Pancreas (tissue), 10 donors: ENCODE measurements around the gene COL28A1. TPM values are rescaled to one million over a fixed set of nuclear protein-coding genes. Genes with fewer than 3 reads are reported as not detected.
A peak's percentile ranks its signal among the peaks of the same experiment; 100 is the strongest.

Experiments
- ATAC-seq, 4 donors: fragments of 200-7000 bp; cut with Tn5 transposase; one replicate each; pipeline versions ENCODE4 v1.8.0 to v1.9.1; 2020; ENCODE audit warnings: mild to moderate bottlenecking in 4 of 4, moderate library complexity in 4 of 4
- DNase-seq, 6 donors: peaks; one replicate each; pipeline ENCODE4 v3.0.0-alpha.2; 2020
- FAIRE-seq: peaks from 2 replicates; lab custom pipeline; 2012; peaks lifted over from hg19 to GRCh38; lab: Jason Lieb, UNC
- H3K27ac ChIP-seq, 4 donors: fragments of 200-600 bp; sonication (generic); 1 replicate in 3 of 4; 2 replicates in 1 of 4; pipeline versions ENCODE4 v1.5.0 to v1.8.0; 2020
- H3K27me3 ChIP-seq, 4 donors: fragments of 200-600 bp; one replicate each; pipeline ENCODE4 v1.8.0; 2021
- H3K36me3 ChIP-seq, 3 donors: fragments of 200-600 bp; sonication (generic) in 1 of 3; one replicate each; pipeline versions ENCODE4 v1.5.0 to v1.8.0; 2020 to 2021
- H3K4me1 ChIP-seq, 3 donors: fragments of 200-600 bp; one replicate each; pipeline ENCODE4 v1.8.0; 2021
- H3K4me3 ChIP-seq, 4 donors: fragments of 200-600 bp; sonication (generic) in 2 of 4; one replicate each; pipeline versions ENCODE4 v1.5.0 to v1.8.0; 2020 to 2021
- H3K9me3 ChIP-seq, 4 donors: fragments of 200-600 bp; one replicate each; pipeline ENCODE4 v1.8.0; 2021
- CTCF ChIP-seq, 4 donors: fragments of 200-600 bp; sonication (generic) in 3 of 4; IDR thresholded peaks; one replicate each; pipeline versions ENCODE4 v1.5.0 to v1.8.0; 2021; ENCODE audit warnings: antibody characterized with exemption in 4 of 4
- WGBS, 2 donors: extraction: QIAGEN DNeasy Blood & Tissue Kit; methylation state at CpG; one replicate each; pipeline ENCODE4 v1.1.7; 2013; 5-methylcytosine and 5-hydroxymethylcytosine counted together
- intact Hi-C, 3 donors: fragments of 100-400 bp; cut with DNase I; formaldehyde crosslinking; loops; one replicate each; pipeline versions ENCODE4 v1.11.1 to v1.14.2; 2022
- polyA plus RNA-seq, 2 donors: library from polyadenylated mRNA; stranded (reverse); fragments of 200-250 nt; gene quantifications; one replicate each; pipeline ENCODE4 v1.2.3, GENCODE V29; 2013
- total RNA-seq, 6 donors: library from RNA; stranded (reverse); fragmentation: NEBNext Ultra II Directional in 4 of 6; extraction: Animal tissue kit (Norgen Biotek cat#: 25700) in 4 of 6; gene quantifications; one replicate each; pipeline versions ENCODE4 v1.2.1 to v1.2.4, GENCODE V29; 2021 to 2023
- donor health status: healthy with polysubstance abuse.
- donor health status: DM: no; HTN: no; CAD: no; lungs with moderate emphysema.
- donor health status: DM: no; HTN: no; CAD: no.
- donor health status: control.
- donor health status: control.
- donor health status: Bipolar disorder and iron deficiency.
- donor health status: DM: yes; HTN: yes; CAD: no.
- donor health status: DM: no; HTN: no; CAD: no.
- donor health status: DM: no; HTN: no; CAD: no.
- donor health status: DM: yes; HTN: yes; CAD: no.

The COL28A1 gene
- total and polyA plus RNA-seq, 8 donors, result 0.84 to 14.4 (median 3.5) TPM

GRCh38 chr7:7454000-7454399 lies 81.7 kb downstream of the COL28A1 start:
- Histone ChIP-seq H3K27ac (no peak overlapping the region), H3K36me3 (no peaks in the 10 kb centered on the region), H3K9me3 (peaks cover 0 to 4% (median 0%) of the 10 kb centered on the region in 4 donors), H3K27me3 (no peaks in the 10 kb centered on the region), H3K4me1 (no peaks in the 10 kb centered on the region), H3K4me3 (no peak overlapping the region)
- FAIRE-seq, result peak; percentile 9
- ATAC-seq, result no peak
- no peak for TF ChIP-seq CTCF (IDR thresholded peaks at IDR 0.05)
- DNase-seq, result no peak
- intact Hi-C loops, result no loop called here

DNA sequence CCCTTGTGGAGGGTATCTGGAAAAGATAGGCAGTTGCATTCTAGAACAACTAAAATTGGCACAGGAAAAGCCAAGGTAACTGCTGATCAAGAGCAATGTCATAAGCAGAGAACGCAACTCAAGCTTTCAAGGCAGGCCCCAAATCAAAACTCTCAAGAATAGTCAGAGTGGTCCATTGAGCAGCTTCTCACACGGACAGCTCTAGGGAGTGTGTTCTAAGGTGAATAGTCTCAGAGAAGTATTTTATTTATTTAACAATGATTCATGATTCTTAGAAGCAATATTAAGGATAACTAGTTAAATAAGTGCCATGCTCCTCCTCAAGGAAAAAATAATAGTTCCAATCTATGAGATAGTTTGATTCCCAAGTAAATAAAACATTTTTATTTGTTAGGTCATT lies 83.0 kb downstream of the COL28A1 start:
- Histone ChIP-seq H3K4me1 (no peaks in the 10 kb centered on the region), H3K27me3 (no peaks in the 10 kb centered on the region), H3K27ac (no peak overlapping the region), H3K4me3 (no peak overlapping the region), H3K36me3 (no peaks in the 10 kb centered on the region), H3K9me3 (peaks cover 0 to 4% (median 0%) of the 10 kb centered on the region in 4 donors)
- ATAC-seq (no peak), FAIRE-seq (no peak), DNase-seq (no peak)
- WGBS, 2 donors, result 91 to 95% methylated on average over 2 of the region's 2 CpGs
- intact Hi-C loops, result no loop called here
- no peak for TF ChIP-seq CTCF (IDR thresholded peaks at IDR 0.05)

- intact Hi-C loops, result no loop called here
- FAIRE-seq (no peak), DNase-seq (no peak), ATAC-seq (no peak)
- no peak overlapping the region for H3K4me3 ChIP-seq
- no peaks in the 10 kb centered on the region for H3K36me3 ChIP-seq
- peaks cover 0 to 4% (median 0%) of the 10 kb centered on the region in 4 donors for H3K9me3 ChIP-seq
- no peak overlapping the region for H3K27ac ChIP-seq
- no peak for TF ChIP-seq CTCF (IDR thresholded peaks at IDR 0.05)
- H3K4me1 ChIP-seq, result no peaks in the 10 kb centered on the region
- H3K27me3 ChIP-seq, result no peaks in the 10 kb centered on the region
- WGBS, 2 donors, result 82 to 89% methylated on average over 3 of the region's 3 CpGs
Observed at GRCh38 chr7:7452119-7452518, 83.6 kb downstream of the COL28A1 start.

- H3K27ac ChIP-seq, result no peak overlapping the region
- intact Hi-C loops, result no loop called here
- no peak overlapping the region for H3K4me3 ChIP-seq
- H3K27me3 ChIP-seq, result no peaks in the 10 kb centered on the region
- peak; percentile 45 for FAIRE-seq
- DNase-seq, result no peak
- H3K36me3 ChIP-seq, result no peaks in the 10 kb centered on the region
- no peaks in the 10 kb centered on the region for H3K4me1 ChIP-seq
- peaks cover 0 to 4% (median 0%) of the 10 kb centered on the region in 4 donors for H3K9me3 ChIP-seq
- WGBS, 2 donors, result 95 to 98% methylated on average over 1 of the region's 1 CpG
- ATAC-seq, result no peak
- TF ChIP-seq CTCF (IDR thresholded peaks at IDR 0.05), result no peak
Observed at GRCh38 chr7:7449055-7449454, 86.6 kb downstream of the COL28A1 start.

- intact Hi-C loops, result no loop called here
- Histone ChIP-seq H3K27ac (no peak overlapping the region), H3K4me3 (no peak overlapping the region), H3K36me3 (no peaks in the 10 kb centered on the region), H3K4me1 (no peaks in the 10 kb centered on the region), H3K9me3 (peaks cover 0 to 4% (median 0%) of the 10 kb centered on the region in 4 donors), H3K27me3 (no peaks in the 10 kb centered on the region)
- no peak for TF ChIP-seq CTCF (IDR thresholded peaks at IDR 0.05)
- ATAC-seq (no peak), FAIRE-seq (no peak), DNase-seq (no peak)
Observed at GRCh38 chr7:7446616-7447015, 89.1 kb downstream of the COL28A1 start.
